ENCODE results near the gene BIRC7. TPM values are rescaled to one million over a fixed set of nuclear protein-coding genes. Genes with fewer than 3 reads are reported as not detected.

BIRC7 gene
- total and polyA plus RNA-seq, 4 donors = 0.29 to 1.6 (median 1.0) TPM

- no peak overlapping the region for H3K27ac ChIP-seq (ENCODE audit: low read depth, low read length)
- H3K36me3 ChIP-seq (ENCODE audit: control insufficient read depth, insufficient read depth, low read length) = peaks cover 80% of the 10 kb centered on the region
- H3K4me3 ChIP-seq (ENCODE audit: low read depth, low read length) = no peak overlapping the region
Measured at GRCh38 chr20:63277466-63278272, 42.0 kb downstream of the BIRC7 start.

GRCh38 chr20:63278661-63279060, 43.0 kb downstream of the BIRC7 start:
- Histone ChIP-seq H3K4me3 (ENCODE audit: low read depth, low read length) (no peak overlapping the region), H3K27me3 (ENCODE audit: control insufficient read depth, insufficient read depth, low read length) (no peaks in the 10 kb centered on the region), H3K9me3 (ENCODE audit: control insufficient read depth, insufficient read depth, low read length) (no peaks in the 10 kb centered on the region), H3K27ac (ENCODE audit: low read depth, low read length) (no peak overlapping the region), H3K36me3 (ENCODE audit: control insufficient read depth, insufficient read depth, low read length) (peaks cover 90% of the 10 kb centered on the region), H3K4me1 (ENCODE audit: control insufficient read depth, insufficient read depth, low read length) (peaks cover 8% of the 10 kb centered on the region)
- no peak for DNase-seq (ENCODE audit: low read depth in 4 of 6, low spot score in 6 of 6)
- 89% methylated on average over 12 of the region's 17 CpGs for WGBS (ENCODE audit: insufficient coverage)

More at GRCh38 chr20:63277466-63278272, 42.0 kb downstream of the BIRC7 start:
- peaks cover 15% of the 10 kb centered on the region for H3K4me1 ChIP-seq (ENCODE audit: control insufficient read depth, insufficient read depth, low read length)
- WGBS (ENCODE audit: insufficient coverage) = 96% methylated on average over 30 of the region's 30 CpGs
- H3K9me3 ChIP-seq (ENCODE audit: control insufficient read depth, insufficient read depth, low read length) = no peaks in the 10 kb centered on the region
- no peaks in the 10 kb centered on the region for H3K27me3 ChIP-seq (ENCODE audit: control insufficient read depth, insufficient read depth, low read length)
- no peak for DNase-seq (ENCODE audit: low read depth in 4 of 6, low spot score in 6 of 6)

- no peak overlapping the region for H3K4me3 ChIP-seq (ENCODE audit: low read depth, low read length)
- peaks cover under 1% of the 10 kb centered on the region for H3K4me1 ChIP-seq (ENCODE audit: control insufficient read depth, insufficient read depth, low read length)
- WGBS (ENCODE audit: insufficient coverage) = 94% methylated on average over 12 of the region's 15 CpGs
- H3K27me3 ChIP-seq (ENCODE audit: control insufficient read depth, insufficient read depth, low read length) = no peaks in the 10 kb centered on the region
- H3K27ac ChIP-seq (ENCODE audit: low read depth, low read length) = no peak overlapping the region
- no peaks in the 10 kb centered on the region for H3K9me3 ChIP-seq (ENCODE audit: control insufficient read depth, insufficient read depth, low read length)
- no peak for DNase-seq (ENCODE audit: low read depth in 4 of 6, low spot score in 6 of 6)
- peaks cover 100% of the 10 kb centered on the region for H3K36me3 ChIP-seq (ENCODE audit: control insufficient read depth, insufficient read depth, low read length)
Measured at GRCh38 chr20:63279931-63280330, 44.2 kb downstream of the BIRC7 start.

- no peak for DNase-seq (ENCODE audit: low read depth in 4 of 6, low spot score in 6 of 6)
- WGBS (ENCODE audit: insufficient coverage) = 93% methylated on average over 6 of the region's 6 CpGs
- H3K27ac ChIP-seq (ENCODE audit: low read depth, low read length) = no peak overlapping the region
Measured at GRCh38 chr20:63280371-63280770, 44.7 kb downstream of the BIRC7 start.

GRCh38 chr20:63280929-63281545, 45.3 kb downstream of the BIRC7 start:
- DNase-seq (ENCODE audit: low read depth in 4 of 6, low spot score in 6 of 6) = no peak
- Histone ChIP-seq H3K36me3 (ENCODE audit: control insufficient read depth, insufficient read depth, low read length) (peaks cover 100% of the 10 kb centered on the region), H3K27ac (ENCODE audit: low read depth, low read length) (no peak overlapping the region), H3K9me3 (ENCODE audit: control insufficient read depth, insufficient read depth, low read length) (no peaks in the 10 kb centered on the region), H3K4me3 (ENCODE audit: low read depth, low read length) (no peak overlapping the region), H3K4me1 (ENCODE audit: control insufficient read depth, insufficient read depth, low read length) (peaks cover 4% of the 10 kb centered on the region), H3K27me3 (ENCODE audit: control insufficient read depth, insufficient read depth, low read length) (no peaks in the 10 kb centered on the region)
- 67% methylated on average over 19 of the region's 19 CpGs for whole genome bisulfite sequencing (ENCODE audit: insufficient coverage)

More at GRCh38 chr20:63280371-63280770, 44.7 kb downstream of the BIRC7 start:
- no peaks in the 10 kb centered on the region for H3K9me3 ChIP-seq (ENCODE audit: control insufficient read depth, insufficient read depth, low read length)
- peaks cover 4% of the 10 kb centered on the region for H3K4me1 ChIP-seq (ENCODE audit: control insufficient read depth, insufficient read depth, low read length)
- no peak overlapping the region for H3K4me3 ChIP-seq (ENCODE audit: low read depth, low read length)
- H3K27me3 ChIP-seq (ENCODE audit: control insufficient read depth, insufficient read depth, low read length) = no peaks in the 10 kb centered on the region
- H3K36me3 ChIP-seq (ENCODE audit: control insufficient read depth, insufficient read depth, low read length) = peaks cover 100% of the 10 kb centered on the region

- Histone ChIP-seq H3K9me3 (ENCODE audit: control insufficient read depth, insufficient read depth, low read length) (no peaks in the 10 kb centered on the region), H3K4me1 (ENCODE audit: control insufficient read depth, insufficient read depth, low read length) (peaks cover 4% of the 10 kb centered on the region), H3K27ac (ENCODE audit: low read depth, low read length) (no peak overlapping the region), H3K4me3 (ENCODE audit: low read depth, low read length) (no peak overlapping the region), H3K36me3 (ENCODE audit: control insufficient read depth, insufficient read depth, low read length) (peaks cover 100% of the 10 kb centered on the region), H3K27me3 (ENCODE audit: control insufficient read depth, insufficient read depth, low read length) (no peaks in the 10 kb centered on the region)
- no peak for DNase-seq (ENCODE audit: low read depth in 4 of 6, low spot score in 6 of 6)
- WGBS (ENCODE audit: insufficient coverage) = 95% methylated on average over 38 of the region's 38 CpGs
Measured at GRCh38 chr20:63281742-63282665, 46.3 kb downstream of the BIRC7 start.

- no peak for DNase-seq (ENCODE audit: low read depth in 4 of 6, low spot score in 6 of 6)
- Histone ChIP-seq H3K27ac (ENCODE audit: low read depth, low read length) (no peak overlapping the region), H3K4me1 (ENCODE audit: control insufficient read depth, insufficient read depth, low read length) (peaks cover 4% of the 10 kb centered on the region), H3K4me3 (ENCODE audit: low read depth, low read length) (no peak overlapping the region), H3K36me3 (ENCODE audit: control insufficient read depth, insufficient read depth, low read length) (peaks cover 100% of the 10 kb centered on the region), H3K9me3 (ENCODE audit: control insufficient read depth, insufficient read depth, low read length) (no peaks in the 10 kb centered on the region), H3K27me3 (ENCODE audit: control insufficient read depth, insufficient read depth, low read length) (no peaks in the 10 kb centered on the region)
- 95% methylated on average over 17 of the region's 17 CpGs for WGBS (ENCODE audit: insufficient coverage)
Measured at GRCh38 chr20:63282946-63283345, 47.2 kb downstream of the BIRC7 start.

- no peak for DNase-seq (ENCODE audit: low read depth in 4 of 6, low spot score in 6 of 6)
- Histone ChIP-seq H3K36me3 (ENCODE audit: control insufficient read depth, insufficient read depth, low read length) (peaks cover 100% of the 10 kb centered on the region), H3K27me3 (ENCODE audit: control insufficient read depth, insufficient read depth, low read length) (no peaks in the 10 kb centered on the region), H3K27ac (ENCODE audit: low read depth, low read length) (no peak overlapping the region), H3K4me1 (ENCODE audit: control insufficient read depth, insufficient read depth, low read length) (peaks cover 4% of the 10 kb centered on the region), H3K9me3 (ENCODE audit: control insufficient read depth, insufficient read depth, low read length) (no peaks in the 10 kb centered on the region), H3K4me3 (ENCODE audit: low read depth, low read length) (no peak overlapping the region)
- WGBS (ENCODE audit: insufficient coverage) = 94% methylated on average over 31 of the region's 33 CpGs
Measured at GRCh38 chr20:63283397-63284082, 47.8 kb downstream of the BIRC7 start.

- peaks cover 100% of the 10 kb centered on the region for H3K36me3 ChIP-seq (ENCODE audit: control insufficient read depth, insufficient read depth, low read length)
- H3K4me3 ChIP-seq (ENCODE audit: low read depth, low read length) = no peak overlapping the region
- no peak for DNase-seq (ENCODE audit: low read depth in 4 of 6, low spot score in 6 of 6)
- no peaks in the 10 kb centered on the region for H3K9me3 ChIP-seq (ENCODE audit: control insufficient read depth, insufficient read depth, low read length)
- H3K27me3 ChIP-seq (ENCODE audit: control insufficient read depth, insufficient read depth, low read length) = no peaks in the 10 kb centered on the region
- no peak overlapping the region for H3K27ac ChIP-seq (ENCODE audit: low read depth, low read length)
- 73% methylated on average over 9 of the region's 14 CpGs for WGBS (ENCODE audit: insufficient coverage)
- peaks cover 4% of the 10 kb centered on the region for H3K4me1 ChIP-seq (ENCODE audit: control insufficient read depth, insufficient read depth, low read length)
Measured at GRCh38 chr20:63284083-63284440, 48.4 kb downstream of the BIRC7 start.

Measured in spinal cord (tissue), 10 donors.